Hepatocyte (in vitro differentiated cells): ENCODE measurements around the gene OR2J1. TPM values are rescaled to one million over a fixed set of nuclear protein-coding genes. Genes with fewer than 3 reads are reported as not detected.
"Not testable (repeated sequence)": the region's sequence is repeated elsewhere in the genome, so short reads cannot be mapped to it uniquely, and the experiment has no call there.

Experiments
- DNase-seq: peaks from one replicate; pipeline ENCODE4 v3.0.0-alpha.2; 2016; ENCODE audit warnings: low spot score
- H2AFZ ChIP-seq: fragments of 200-600 bp; sonication (generic); 2 replicates; pipeline ENCODE4 v1.6.0; 2016; ENCODE audit warnings: antibody characterized with exemption, mild to moderate bottlenecking
- H3K27ac ChIP-seq: fragments of 200-600 bp; sonication (generic); 2 replicates; pipeline ENCODE4 v1.5.1; 2016; ENCODE audit warnings: mild to moderate bottlenecking
- H3K27me3 ChIP-seq: fragments of 200-600 bp; sonication (generic); 2 replicates; pipeline ENCODE4 v1.6.1; 2016
- H3K36me3 ChIP-seq: fragments of 200-600 bp; sonication (generic); replicated peaks from 2 replicates; pipeline ENCODE4 v1.5.1; 2016; ENCODE audit warnings: low read depth; ENCODE audit not compliant: insufficient read depth
- H3K4me1 ChIP-seq: fragments of 200-600 bp; sonication (generic); 2 replicates; pipeline ENCODE4 v1.5.1; 2016; ENCODE audit warnings: mild to moderate bottlenecking, moderate library complexity; ENCODE audit not compliant: insufficient read depth
- H3K4me2 ChIP-seq: fragments of 200-600 bp; sonication (generic); 2 replicates; pipeline ENCODE4 v1.6.0; 2016
- H3K4me3 ChIP-seq: fragments of 200-600 bp; sonication (generic); 2 replicates; pipeline ENCODE4 v1.5.1; 2016; ENCODE audit warnings: mild to moderate bottlenecking
- H3K79me2 ChIP-seq: fragments of 200-600 bp; sonication (generic); 2 replicates; pipeline ENCODE4 v1.6.0; 2017; ENCODE audit warnings: mild to moderate bottlenecking
- H3K9me2 ChIP-seq: fragments of 200-600 bp; sonication (generic); replicated peaks from 2 replicates; pipeline ENCODE4 v1.6.0; 2017; ENCODE audit warnings: mild to moderate bottlenecking; ENCODE audit not compliant: insufficient read depth
- H3K9me3 ChIP-seq: fragments of 200-600 bp; sonication (generic); 2 replicates; pipeline ENCODE4 v1.5.1; 2016; ENCODE audit warnings: low read depth, mild to moderate bottlenecking
- H4K20me1 ChIP-seq: fragments of 200-600 bp; sonication (generic); 2 replicates; pipeline ENCODE4 v1.6.0; 2016; ENCODE audit warnings: mild to moderate bottlenecking; ENCODE audit not compliant: insufficient read depth, poor library complexity, severe bottlenecking
- EZH2 ChIP-seq: fragments of 200-600 bp; sonication (generic); IDR thresholded peaks from 2 replicates; pipeline ENCODE4 v1.6.1; 2016; ENCODE audit warnings: antibody characterized with exemption, mild to moderate bottlenecking, borderline replicate concordance
- EZH2phosphoT487 ChIP-seq: fragments of 200-600 bp; sonication (generic); IDR thresholded peaks from one replicate; pipeline ENCODE4 v1.6.1; 2018; ENCODE audit warnings: antibody characterized with exemption, mild to moderate bottlenecking, low read depth, moderate library complexity; ENCODE audit not compliant: unreplicated experiment, severe bottlenecking
- WGBS: methylation state at CpG from one replicate; pipeline ENCODE4 v1.1.6; 2016; ENCODE audit warnings: low lambda C conversion rate; ENCODE audit errors: missing lambda C conversion rate; 5-methylcytosine and 5-hydroxymethylcytosine counted together
- polyA plus RNA-seq: library from polyadenylated mRNA; unstranded; fragments of >200 nt; fragmentation: Nextera tagmentation; extraction: Ambion mirVana; gene quantifications from 2 replicates; pipeline ENCODE4 v1.2.1, GENCODE V29; 2016
- total RNA-seq: library from RNA; depleted of rRNA; stranded (reverse); fragments of >200 nt; gene quantifications from 2 replicates; pipeline ENCODE4 v1.2.3, GENCODE V29; 2014
- TF ChIP-seq, protein P1 (sequence below): fragments of 200-600 bp; sonication (generic); IDR thresholded peaks from 2 replicates; pipeline ENCODE4 v1.5.1; 2016; ENCODE audit warnings: antibody characterized with exemption, mild to moderate bottlenecking; ENCODE audit not compliant: poor library complexity

OR2J1 gene
- total and polyA plus RNA-seq, 2 experiments from 2014 or later: not detected

GRCh38 chr6:29092957-29093356 lies 6.3 kb upstream of the OR2J1 start:
- Histone ChIP-seq H2AFZ (no peak overlapping the region), H3K36me3 (no peaks in the 10 kb centered on the region), H3K9me2 (no peaks in the 10 kb centered on the region), H3K4me2 (no peak overlapping the region), H3K27me3 (no peaks in the 10 kb centered on the region), H4K20me1 (no peaks in the 10 kb centered on the region), H3K79me2 (no peaks in the 10 kb centered on the region), H3K4me1 (no peaks in the 10 kb centered on the region), H3K4me3 (no peak overlapping the region), H3K27ac (no peak overlapping the region), H3K9me3 (no peaks in the 10 kb centered on the region)
- no peak for DNase-seq
- TF ChIP-seq EZH2 (no peak), EZH2phosphoT487 (no peak)
- TF ChIP-seq, protein P1, sequence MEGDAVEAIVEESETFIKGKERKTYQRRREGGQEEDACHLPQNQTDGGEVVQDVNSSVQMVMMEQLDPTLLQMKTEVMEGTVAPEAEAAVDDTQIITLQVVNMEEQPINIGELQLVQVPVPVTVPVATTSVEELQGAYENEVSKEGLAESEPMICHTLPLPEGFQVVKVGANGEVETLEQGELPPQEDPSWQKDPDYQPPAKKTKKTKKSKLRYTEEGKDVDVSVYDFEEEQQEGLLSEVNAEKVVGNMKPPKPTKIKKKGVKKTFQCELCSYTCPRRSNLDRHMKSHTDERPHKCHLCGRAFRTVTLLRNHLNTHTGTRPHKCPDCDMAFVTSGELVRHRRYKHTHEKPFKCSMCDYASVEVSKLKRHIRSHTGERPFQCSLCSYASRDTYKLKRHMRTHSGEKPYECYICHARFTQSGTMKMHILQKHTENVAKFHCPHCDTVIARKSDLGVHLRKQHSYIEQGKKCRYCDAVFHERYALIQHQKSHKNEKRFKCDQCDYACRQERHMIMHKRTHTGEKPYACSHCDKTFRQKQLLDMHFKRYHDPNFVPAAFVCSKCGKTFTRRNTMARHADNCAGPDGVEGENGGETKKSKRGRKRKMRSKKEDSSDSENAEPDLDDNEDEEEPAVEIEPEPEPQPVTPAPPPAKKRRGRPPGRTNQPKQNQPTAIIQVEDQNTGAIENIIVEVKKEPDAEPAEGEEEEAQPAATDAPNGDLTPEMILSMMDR: no peak
- WGBS: 86% methylated on average over 3 of the region's 3 CpGs

- H3K4me2 ChIP-seq: no peak overlapping the region
- H3K79me2 ChIP-seq: no peaks in the 10 kb centered on the region
- H3K27me3 ChIP-seq: no peaks in the 10 kb centered on the region
- no peaks in the 10 kb centered on the region for H3K4me1 ChIP-seq
- 68% methylated on average over 1 of the region's 1 CpG for WGBS
- no peak for DNase-seq
- no peak overlapping the region for H3K4me3 ChIP-seq
- no peaks in the 10 kb centered on the region for H4K20me1 ChIP-seq
- no peaks in the 10 kb centered on the region for H3K36me3 ChIP-seq
- no peaks in the 10 kb centered on the region for H3K9me3 ChIP-seq
- no peak overlapping the region for H2AFZ ChIP-seq
- no peak overlapping the region for H3K27ac ChIP-seq
- TF ChIP-seq EZH2phosphoT487 (no peak), EZH2 (no peak)
- TF ChIP-seq, protein P1: no peak
- H3K9me2 ChIP-seq: no peaks in the 10 kb centered on the region
These were observed 1.5 kb upstream of the OR2J1 start for GRCh38 chr6:29097803-29098202.

- WGBS: 55% methylated on average over 1 of the region's 1 CpG
- no peak within 1 kb of the TSS for H2AFZ ChIP-seq
- H3K79me2 ChIP-seq: no peaks in the 10 kb centered on the region
- H3K4me3 ChIP-seq: no peak within 1 kb of the TSS
- no peaks in the 10 kb centered on the region for H4K20me1 ChIP-seq
- DNase-seq: no peak
- no peaks in the 10 kb centered on the region for H3K36me3 ChIP-seq
- no peaks in the 10 kb centered on the region for H3K9me3 ChIP-seq
- no peaks in the 10 kb centered on the region for H3K27me3 ChIP-seq
- no peaks in the 10 kb centered on the region for H3K4me1 ChIP-seq
- H3K9me2 ChIP-seq: no peaks in the 10 kb centered on the region
- TF ChIP-seq EZH2 (no peak), EZH2phosphoT487 (no peak)
- TF ChIP-seq, protein P1: no peak
- H3K4me2 ChIP-seq: no peak within 1 kb of the TSS
- H3K27ac ChIP-seq: no peak within 1 kb of the TSS
These were observed 8.5 kb downstream of the OR2J1 start, which contains the start of gene OR2J3 for GRCh38 chr6:29107758-29108157. OR2J3 (plus strand) TSS chr6:29108058; CDS start chr6:29111891, 3,833 bp downstream.

DNA sequence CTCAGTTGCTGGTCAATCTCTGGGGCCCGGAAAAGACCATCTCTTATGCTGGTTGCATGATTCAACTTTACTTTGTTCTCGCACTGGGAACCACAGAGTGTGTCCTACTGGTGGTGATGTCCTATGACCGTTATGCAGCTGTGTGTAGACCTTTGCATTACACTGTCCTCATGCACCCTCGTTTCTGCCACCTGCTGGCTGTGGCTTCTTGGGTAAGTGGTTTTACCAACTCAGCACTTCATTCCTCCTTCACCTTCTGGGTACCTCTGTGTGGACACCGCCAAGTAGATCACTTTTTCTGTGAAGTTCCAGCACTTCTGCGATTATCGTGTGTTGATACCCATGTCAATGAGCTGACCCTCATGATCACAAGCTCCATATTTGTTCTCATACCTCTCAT lies 12.8 kb downstream of the OR2J1 start:
- H3K36me3 ChIP-seq: no peaks in the 10 kb centered on the region
- no peak overlapping the region for H3K27ac ChIP-seq
- H2AFZ ChIP-seq: no peak overlapping the region
- no peak overlapping the region for H3K4me3 ChIP-seq
- H3K9me2 ChIP-seq: no peaks in the 10 kb centered on the region
- 80% methylated on average over 7 of the region's 7 CpGs for WGBS
- H3K27me3 ChIP-seq: no peaks in the 10 kb centered on the region
- H4K20me1 ChIP-seq: no peaks in the 10 kb centered on the region
- no peaks in the 10 kb centered on the region for H3K79me2 ChIP-seq
- no peak overlapping the region for H3K4me2 ChIP-seq
- H3K9me3 ChIP-seq: no peaks in the 10 kb centered on the region
- no peak for DNase-seq
- no peaks in the 10 kb centered on the region for H3K4me1 ChIP-seq
- TF ChIP-seq EZH2 (no peak), EZH2phosphoT487 (no peak)
- TF ChIP-seq, protein P1: no peak

- not testable (repeated sequence) for H4K20me1 ChIP-seq, H3K4me3 ChIP-seq, H3K4me1 ChIP-seq, H3K4me2 ChIP-seq, H3K27ac ChIP-seq, H3K27me3 ChIP-seq, DNase-seq, H2AFZ ChIP-seq, H3K79me2 ChIP-seq, H3K36me3 ChIP-seq, H3K9me3 ChIP-seq, H3K9me2 ChIP-seq
- 100% methylated on average over 1 of the region's 3 CpGs for WGBS
These were observed 15.7 kb downstream of the OR2J1 start for GRCh38 chr6:29114964-29115363.
